Measurements from ENCODE around the gene RHBDD1. TPM values are rescaled to one million over a fixed set of nuclear protein-coding genes. Genes with fewer than 3 reads are reported as not detected.

RHBDD1 gene
- total RNA-seq: 18.7 and 38.9 TPM in 2 replicates

- peak within 1 kb of the TSS; percentile 84 for H3K4me3 ChIP-seq (ENCODE audit: low read depth, low read length)
- TF ChIP-seq, protein P1, sequence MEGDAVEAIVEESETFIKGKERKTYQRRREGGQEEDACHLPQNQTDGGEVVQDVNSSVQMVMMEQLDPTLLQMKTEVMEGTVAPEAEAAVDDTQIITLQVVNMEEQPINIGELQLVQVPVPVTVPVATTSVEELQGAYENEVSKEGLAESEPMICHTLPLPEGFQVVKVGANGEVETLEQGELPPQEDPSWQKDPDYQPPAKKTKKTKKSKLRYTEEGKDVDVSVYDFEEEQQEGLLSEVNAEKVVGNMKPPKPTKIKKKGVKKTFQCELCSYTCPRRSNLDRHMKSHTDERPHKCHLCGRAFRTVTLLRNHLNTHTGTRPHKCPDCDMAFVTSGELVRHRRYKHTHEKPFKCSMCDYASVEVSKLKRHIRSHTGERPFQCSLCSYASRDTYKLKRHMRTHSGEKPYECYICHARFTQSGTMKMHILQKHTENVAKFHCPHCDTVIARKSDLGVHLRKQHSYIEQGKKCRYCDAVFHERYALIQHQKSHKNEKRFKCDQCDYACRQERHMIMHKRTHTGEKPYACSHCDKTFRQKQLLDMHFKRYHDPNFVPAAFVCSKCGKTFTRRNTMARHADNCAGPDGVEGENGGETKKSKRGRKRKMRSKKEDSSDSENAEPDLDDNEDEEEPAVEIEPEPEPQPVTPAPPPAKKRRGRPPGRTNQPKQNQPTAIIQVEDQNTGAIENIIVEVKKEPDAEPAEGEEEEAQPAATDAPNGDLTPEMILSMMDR (IDR thresholded peaks at IDR 0.05; ENCODE audit: insufficient read depth, low read depth, low read length): no peak
Measured at GRCh38 chr2:226835796-226836547, at the start of gene RHBDD1. TSS of gene RHBDD1 (plus strand) at chr2:226836054. CDS start at chr2:226864694, 28,640 bp downstream.

GRCh38 chr2:226788064-226788463 lies 47.8 kb upstream of the RHBDD1 start:
- no peak overlapping the region for H3K4me3 ChIP-seq (ENCODE audit: low read depth, low read length)
- TF ChIP-seq, protein P1 (IDR thresholded peaks at IDR 0.05; ENCODE audit: insufficient read depth, low read depth, low read length): no peak
- no peak for DNase-seq (ENCODE audit: low read depth)

More at GRCh38 chr2:226835796-226836547, at the start of gene RHBDD1:
- peak; percentile 96 for DNase-seq (ENCODE audit: low read depth)

DNA sequence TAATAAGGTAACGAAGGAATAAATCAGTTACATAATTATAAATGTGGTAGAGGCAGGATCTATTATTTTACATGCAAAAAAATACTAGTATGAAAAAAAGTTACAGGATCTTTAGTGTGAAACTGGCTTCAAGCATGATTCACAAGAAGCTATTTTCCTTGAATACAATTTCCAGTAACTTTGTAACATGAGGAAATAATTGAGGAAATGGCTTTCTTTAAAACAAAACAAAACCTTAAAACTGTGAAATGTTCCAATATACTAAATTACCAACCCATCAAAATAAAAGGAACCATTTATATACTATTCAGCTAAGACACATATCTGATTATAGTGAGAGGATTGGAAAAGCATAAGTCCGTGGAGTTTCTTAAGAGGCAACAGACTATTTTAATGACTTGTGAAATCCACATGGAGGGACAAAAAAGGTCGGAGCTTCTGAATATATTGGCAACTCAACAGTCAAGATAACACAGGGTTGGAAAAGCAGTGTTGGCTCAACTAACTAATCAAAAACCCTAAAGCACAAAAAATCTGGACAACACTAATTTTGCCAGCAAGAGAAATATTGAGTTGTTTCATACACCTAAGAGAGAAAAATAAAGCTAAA lies 46.9 kb upstream of the RHBDD1 start:
- TF ChIP-seq, protein P1 (IDR thresholded peaks at IDR 0.05; ENCODE audit: insufficient read depth, low read depth, low read length): no peak
- DNase-seq (ENCODE audit: low read depth): peak; percentile 38
- H3K4me3 ChIP-seq (ENCODE audit: low read depth, low read length): no peak overlapping the region

- H3K4me3 ChIP-seq (ENCODE audit: low read depth, low read length): no peak overlapping the region
- no peak for DNase-seq (ENCODE audit: low read depth)
- TF ChIP-seq, protein P1 (IDR thresholded peaks at IDR 0.05; ENCODE audit: insufficient read depth, low read depth, low read length): no peak
Measured at GRCh38 chr2:226790011-226790410, 45.8 kb upstream of the RHBDD1 start.

GRCh38 chr2:226790431-226790830 lies 45.4 kb upstream of the RHBDD1 start:
- TF ChIP-seq, protein P1 (IDR thresholded peaks at IDR 0.05; ENCODE audit: insufficient read depth, low read depth, low read length): no peak
- peak overlapping the region; percentile 63 for H3K4me3 ChIP-seq (ENCODE audit: low read depth, low read length)

DNA sequence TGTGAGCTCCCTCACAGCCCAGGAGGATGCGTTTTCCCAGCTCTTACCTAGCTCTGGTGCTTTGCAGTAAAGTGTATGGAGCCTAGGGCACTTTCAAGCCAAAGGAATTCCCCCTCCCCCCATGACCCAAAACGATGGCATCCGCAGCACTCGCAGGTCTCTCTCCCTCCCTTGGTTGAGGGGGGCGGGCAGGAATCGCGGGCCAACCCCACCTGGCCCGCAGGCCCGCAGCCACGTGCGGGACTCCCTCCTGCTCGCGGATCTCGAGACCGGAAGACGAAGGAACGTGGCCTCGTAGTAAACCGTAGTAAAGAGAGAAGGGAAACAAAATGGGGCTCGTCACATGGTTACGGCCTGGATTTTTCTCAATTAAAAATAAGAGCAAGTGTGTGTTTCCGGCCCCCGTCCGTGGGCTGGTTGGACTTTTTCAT lies 44.8 kb upstream of the RHBDD1 start:
- TF ChIP-seq, protein P1 (IDR thresholded peaks at IDR 0.05; ENCODE audit: insufficient read depth, low read depth, low read length): no peak

More at GRCh38 chr2:226790431-226790830, 45.4 kb upstream of the RHBDD1 start:
- DNase-seq (ENCODE audit: low read depth): no peak

More for the DNA sequence above, 44.8 kb upstream of the RHBDD1 start:
- peak overlapping the region; percentile 63 for H3K4me3 ChIP-seq (ENCODE audit: low read depth, low read length)
- peak; percentile 82 for DNase-seq (ENCODE audit: low read depth)

Data from fibroblast of villous mesenchyme (primary cell).